Right cardiac atrium (tissue), 5 donors: ENCODE measurements around the gene GALNT5. TPM values are rescaled to one million over a fixed set of nuclear protein-coding genes. Genes with fewer than 3 reads are reported as not detected.
"Not testable (repeated sequence)": the region's sequence is repeated elsewhere in the genome, so short reads cannot be mapped to it uniquely, and the experiment has no call there.

Source experiments
- ATAC-seq, 2 donors: fragments of 200-7000 bp; cut with Tn5 transposase; one replicate each; pipeline versions ENCODE4 v1.8.0 to v1.9.1; 2020; ENCODE audit warnings: moderate library complexity in 2 of 2, mild to moderate bottlenecking in 1 of 2
- DNase-seq, 3 donors: peaks; one replicate each; pipeline ENCODE4 v3.0.0-alpha.2; 2020
- H3K27ac ChIP-seq: one replicate; pipeline ENCODE4 v1.5.1; 2013; ENCODE audit warnings: mild to moderate bottlenecking, low read length, control low read depth, moderate library complexity
- H3K27me3 ChIP-seq: one replicate; pipeline ENCODE4 v1.6.1; 2013; ENCODE audit not compliant: control insufficient read depth, insufficient read depth
- H3K4me1 ChIP-seq: one replicate; pipeline ENCODE4 v1.6.1; 2013; ENCODE audit warnings: low read length; ENCODE audit not compliant: control insufficient read depth, insufficient read depth
- H3K4me3 ChIP-seq: one replicate; pipeline ENCODE4 v1.5.1; 2013; ENCODE audit warnings: low read length, control low read depth
- H3K9me3 ChIP-seq: one replicate; pipeline ENCODE4 v1.6.1; 2013; ENCODE audit warnings: low read length; ENCODE audit not compliant: control insufficient read depth
- WGBS: extraction: QIAGEN DNeasy Blood & Tissue Kit; methylation state at CpG from one replicate; pipeline ENCODE4 v1.1.7; 2013; 5-methylcytosine and 5-hydroxymethylcytosine counted together
- intact Hi-C, 4 donors: fragments of 100-400 bp; cut with DNase I; formaldehyde crosslinking; loops; one replicate each; pipeline versions ENCODE4 v1.11.0 to v1.14.0; 2022 to 2023
- long read RNA-seq, 4 donors: library from polyadenylated mRNA; unstranded; transcript quantifications; one replicate each; pipeline ENCODE4 v2.0.0, GENCODE V29; 2020 to 2021
- polyA plus RNA-seq: library from polyadenylated mRNA; stranded (reverse); fragments of 200-250 nt; gene quantifications from one replicate; pipeline ENCODE4 v1.2.3, GENCODE V29; 2013
- total RNA-seq, 4 donors: library from RNA; stranded (reverse); fragmentation: NEBNext Ultra II Directional; extraction: Animal tissue kit (Norgen Biotek cat#: 25700); gene quantifications; one replicate each; pipeline ENCODE4 v1.2.1, GENCODE V29; 2021
- donor health status: healthy with polysubstance abuse.
- donor health status: DM: no; HTN: yes; CAD: no.
- donor health status: DM: no; HTN: no; CAD: no.
- donor health status: DM: no; HTN: yes; CAD: no; lungs with severe emphysema.
- donor health status: DM: yes; HTN: yes; CAD: no.

GALNT5 gene
- total RNA-seq (1 to 10 TPM in 2 of 4 donors, under 1 TPM in 2; 0.74 to 1.6 (median 1.1) TPM), polyA plus RNA-seq (0.34 TPM)
- long read RNA-seq, donor 1, full-length matches to known transcripts: 3 of 5 reads
- long read RNA-seq, donor 1, partial matches to known transcripts: 0 of 5 reads
- long read RNA-seq, donor 1, other reads (novel, unspliced or antisense): 2 of 5 reads
- long read RNA-seq, donor 2: 0 reads
- long read RNA-seq, donor 3, full-length matches to known transcripts: 4 of 5 reads
- long read RNA-seq, donor 3, partial matches to known transcripts: 0 of 5 reads
- long read RNA-seq, donor 3, other reads (novel, unspliced or antisense): 1 of 5 reads
- long read RNA-seq, donor 4, full-length matches to known transcripts: 1 of 1 reads
- long read RNA-seq, donor 4, partial matches to known transcripts: 0 of 1 reads
- long read RNA-seq, donor 4, other reads (novel, unspliced or antisense): 0 of 1 reads

DNA sequence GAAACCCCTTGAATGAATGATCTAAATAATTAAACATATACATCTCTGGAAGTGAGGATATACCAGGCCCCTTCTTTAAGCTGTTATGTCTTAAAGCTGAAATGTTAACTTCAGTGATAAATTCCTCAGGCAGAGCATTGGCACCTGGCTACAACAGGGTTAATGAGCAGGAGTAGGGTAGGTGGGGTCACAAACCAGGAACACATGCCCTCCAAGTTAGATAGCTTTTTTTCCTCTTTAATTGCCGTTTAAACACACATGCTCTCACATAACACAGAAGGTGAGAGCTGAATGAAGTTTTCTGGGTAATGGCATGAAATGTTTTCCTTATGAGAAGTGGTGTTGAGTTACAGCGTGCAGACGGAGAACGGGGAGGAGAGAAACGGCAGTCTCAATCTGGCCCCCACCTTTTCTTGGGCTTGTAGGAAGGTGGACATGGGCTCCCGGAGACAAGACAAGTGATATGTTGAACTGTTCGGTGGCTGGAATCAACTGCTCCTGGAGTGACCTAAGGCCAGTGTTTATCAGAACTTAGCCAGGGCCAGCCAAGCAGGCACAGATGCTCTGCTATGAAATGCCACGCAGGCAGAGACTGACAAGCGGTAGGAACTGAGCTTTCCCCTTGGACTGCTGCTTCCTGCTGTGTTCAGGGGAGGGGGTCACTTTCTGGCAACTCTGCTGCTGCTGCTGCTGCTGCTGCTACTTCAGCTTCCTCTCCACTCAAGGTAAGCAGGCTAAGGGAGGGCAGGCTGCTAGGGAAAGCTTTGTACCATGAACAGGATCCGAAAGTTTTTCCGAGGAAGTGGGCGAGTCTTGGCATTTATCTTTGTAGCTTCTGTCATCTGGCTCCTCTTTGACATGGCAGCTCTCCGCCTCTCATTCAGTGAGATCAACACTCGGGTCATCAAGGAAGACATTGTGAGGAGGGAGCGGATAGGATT is at the start of gene GALNT5:
Gene GALNT5, plus strand, starts transcription at position 394 of the 941 bp plus-strand sequence. Its CDS starts 378 bp downstream, at position 772.
- DNase-seq (peak in 2 of 3 donors; percentile 20 to 42), ATAC-seq (peak; percentile 53 to 72)
- Histone ChIP-seq H3K9me3 (no peaks in the 10 kb centered on the region), H3K27me3 (no peaks in the 10 kb centered on the region), H3K27ac (no peak within 1 kb of the TSS), H3K4me3 (peak within 1 kb of the TSS; percentile 54), H3K4me1 (no peaks in the 10 kb centered on the region)
- 6% methylated on average over 15 of the region's 15 CpGs for whole genome bisulfite sequencing
- intact Hi-C loops: no loop called here

GRCh38 chr2:157216286-157216965 is 41.1 kb upstream of the GALNT5 start:
- ATAC-seq (no peak), DNase-seq (no peak)
- intact Hi-C loops: no loop called here
- Histone ChIP-seq H3K27me3 (no peaks in the 10 kb centered on the region), H3K9me3 (no peaks in the 10 kb centered on the region), H3K4me3 (no peak overlapping the region), H3K27ac (no peak overlapping the region), H3K4me1 (no peaks in the 10 kb centered on the region)

DNA sequence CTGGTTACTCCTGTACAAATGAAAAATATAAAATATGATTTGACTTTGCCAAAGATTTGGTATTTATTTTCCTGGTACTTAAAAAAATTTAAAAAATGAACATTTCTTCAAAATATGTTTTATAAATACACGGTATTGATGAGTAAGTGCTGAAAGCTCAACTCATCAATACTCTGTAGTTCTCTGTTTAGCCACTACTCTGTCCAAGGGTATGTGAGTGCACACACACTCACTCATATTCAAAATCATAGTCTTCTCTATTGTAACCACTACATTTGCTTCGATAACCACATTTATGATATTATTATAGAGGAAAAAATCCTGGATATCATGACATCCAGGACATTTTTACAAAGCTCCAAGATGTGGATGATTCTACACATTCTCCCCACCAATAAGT is 40.1 kb upstream of the GALNT5 start:
- Histone ChIP-seq H3K27me3 (no peaks in the 10 kb centered on the region), H3K4me3 (no peak overlapping the region), H3K9me3 (no peaks in the 10 kb centered on the region), H3K4me1 (no peaks in the 10 kb centered on the region), H3K27ac (no peak overlapping the region)
- no peak for ATAC-seq
- DNase-seq: no peak
- 90% methylated on average over 2 of the region's 2 CpGs for WGBS
- intact Hi-C loops: no loop called here

GRCh38 chr2:157218911-157219310 is 38.6 kb upstream of the GALNT5 start:
- H3K9me3 ChIP-seq: no peaks in the 10 kb centered on the region
- intact Hi-C loops: no loop called here
- 39% methylated on average over 2 of the region's 2 CpGs for WGBS
- no peak for DNase-seq
- H3K4me3 ChIP-seq: no peak overlapping the region
- H3K4me1 ChIP-seq: no peaks in the 10 kb centered on the region
- no peak for ATAC-seq
- H3K27me3 ChIP-seq: no peaks in the 10 kb centered on the region
- no peak overlapping the region for H3K27ac ChIP-seq

GRCh38 chr2:157220502-157220901 is 37.0 kb upstream of the GALNT5 start:
- Histone ChIP-seq H3K27ac (no peak overlapping the region), H3K9me3 (no peaks in the 10 kb centered on the region), H3K27me3 (no peaks in the 10 kb centered on the region), H3K4me1 (no peaks in the 10 kb centered on the region), H3K4me3 (no peak overlapping the region)
- 70% methylated on average over 1 of the region's 1 CpG for WGBS
- DNase-seq: no peak
- ATAC-seq: no peak
- intact Hi-C loops: no loop called here

GRCh38 chr2:157221394-157221988 is 36.0 kb upstream of the GALNT5 start:
- Histone ChIP-seq H3K27me3 (no peaks in the 10 kb centered on the region), H3K4me1 (no peaks in the 10 kb centered on the region), H3K27ac (no peak overlapping the region), H3K9me3 (no peaks in the 10 kb centered on the region), H3K4me3 (no peak overlapping the region)
- DNase-seq (no peak), ATAC-seq (no peak)
- intact Hi-C loops: no loop called here
- 70% methylated on average over 2 of the region's 2 CpGs for WGBS

- no peaks in the 10 kb centered on the region for H3K27me3 ChIP-seq
- intact Hi-C loops: no loop called here
- no peak overlapping the region for H3K27ac ChIP-seq
- no peak for ATAC-seq
- H3K9me3 ChIP-seq: no peaks in the 10 kb centered on the region
- 76% methylated on average over 5 of the region's 5 CpGs for WGBS
- H3K4me3 ChIP-seq: no peak overlapping the region
- no peaks in the 10 kb centered on the region for H3K4me1 ChIP-seq
- no peak for DNase-seq
Measured at GRCh38 chr2:157223624-157224205, 33.8 kb upstream of the GALNT5 start.

GRCh38 chr2:157224448-157224847 is 33.1 kb upstream of the GALNT5 start:
- H3K9me3 ChIP-seq, H3K27me3 ChIP-seq, ATAC-seq, DNase-seq, H3K4me1 ChIP-seq, intact Hi-C loops, H3K27ac ChIP-seq, H3K4me3 ChIP-seq: not testable (repeated sequence)
- WGBS: 98% methylated on average over 2 of the region's 2 CpGs

- intact Hi-C loops: no loop called here
- Histone ChIP-seq H3K4me3 (no peak overlapping the region), H3K27ac (no peak overlapping the region), H3K27me3 (no peaks in the 10 kb centered on the region), H3K4me1 (no peaks in the 10 kb centered on the region), H3K9me3 (no peaks in the 10 kb centered on the region)
- ATAC-seq (no peak), DNase-seq (no peak)
- WGBS: 70% methylated on average over 1 of the region's 1 CpG
Measured at GRCh38 chr2:157227592-157227991, 29.9 kb upstream of the GALNT5 start.

DNA sequence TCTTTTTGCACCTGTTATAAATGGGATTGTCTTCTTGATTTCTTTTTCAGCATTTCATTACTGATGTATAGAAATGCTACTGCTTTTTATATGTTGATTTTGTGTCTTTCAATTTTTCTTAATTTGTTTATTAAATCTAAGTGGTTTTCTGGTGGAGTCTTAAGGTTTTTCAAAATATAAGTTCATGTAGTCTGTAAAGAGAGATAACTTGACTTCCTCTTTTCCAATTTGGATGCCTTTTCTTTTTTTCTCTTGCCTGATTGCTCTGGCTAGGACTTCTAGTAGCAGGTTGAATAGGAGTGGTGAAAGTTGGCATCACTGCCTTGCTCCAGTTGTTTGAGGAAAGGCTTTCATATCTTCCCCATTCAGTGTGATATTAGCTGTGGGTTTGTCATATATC is 28.6 kb upstream of the GALNT5 start:
- no peaks in the 10 kb centered on the region for H3K9me3 ChIP-seq
- ATAC-seq (no peak), DNase-seq (no peak)
- intact Hi-C loops: no loop called here
- H3K4me1 ChIP-seq: no peaks in the 10 kb centered on the region
- H3K27me3 ChIP-seq: no peaks in the 10 kb centered on the region
- H3K4me3 ChIP-seq: no peak overlapping the region
- H3K27ac ChIP-seq: no peak overlapping the region
